OCI-LY3 (cell line): ENCODE data around the gene ANKRD65.

Source experiments
- H2AFZ ChIP-seq: fragments of 200-600, 300-600 bp; shearing (Covaris generic); 2 replicates; pipeline ENCODE4 v1.6.0; 2014; ENCODE audit warnings: antibody characterized with exemption, low read depth, low read length
- H3K27ac ChIP-seq: fragments of 200-600, 300-600 bp; sonication (generic); 2 replicates; pipeline ENCODE4 v1.5.1; 2014; ENCODE audit warnings: mild to moderate bottlenecking, low read length, moderate library complexity, mixed read lengths
- H3K27me3 ChIP-seq: fragments of 200-600, 300-600 bp; sonication (generic); 2 replicates; pipeline ENCODE4 v1.6.1; 2014; ENCODE audit warnings: low read depth, low read length, mixed read lengths
- H3K36me3 ChIP-seq: fragments of 200-600, 300-600 bp; sonication (generic); replicated peaks from 2 replicates; pipeline ENCODE3; 2014; ENCODE audit warnings: low read depth, low read length, mixed read lengths
- H3K4me1 ChIP-seq: fragments of 300-600, 200-600 bp; sonication (generic); 2 replicates; pipeline ENCODE4 v1.6.1; 2014; ENCODE audit warnings: low read length, mixed read lengths
- H3K4me2 ChIP-seq: fragments of 200-600, 300-600 bp; sonication (generic); 2 replicates; pipeline ENCODE4 v1.6.1; 2014; ENCODE audit warnings: low read length, mixed read lengths
- H3K4me3 ChIP-seq: fragments of 300-600, 200-600 bp; sonication (generic); 2 replicates; pipeline ENCODE4 v1.5.1; 2014; ENCODE audit warnings: antibody characterized with exemption, mild to moderate bottlenecking, low read length, moderate library complexity
- H3K79me2 ChIP-seq: fragments of 300-600, 200-600 bp; shearing (Covaris generic); 2 replicates; pipeline ENCODE4 v1.6.1; 2014; ENCODE audit warnings: mild to moderate bottlenecking, low read length, mixed read lengths
- H3K9ac ChIP-seq: fragments of 300-600, 200-600 bp; shearing (Covaris generic); 2 replicates; pipeline ENCODE4 v1.6.0; 2014; ENCODE audit warnings: mild to moderate bottlenecking, low read length, moderate library complexity
- H3K9me3 ChIP-seq: fragments of 200-600, 300-600 bp; shearing (Covaris generic); 2 replicates; pipeline ENCODE4 v1.6.1; 2014; ENCODE audit warnings: low read length, mixed read lengths; ENCODE audit not compliant: insufficient read depth
- H4K20me1 ChIP-seq: fragments of 200-600, 300-600 bp; sonication (generic); 2 replicates; pipeline ENCODE4 v1.6.1; 2016; ENCODE audit warnings: low read length, mixed read lengths; ENCODE audit not compliant: insufficient read depth
- CTCF ChIP-seq: fragments of 200-600, 300-600 bp; sonication (generic); IDR thresholded peaks from 2 replicates; pipeline ENCODE4 v1.5.1; 2014; ENCODE audit warnings: antibody characterized with exemption, low read length, low read depth
- EZH2phosphoT487 ChIP-seq: fragments of 200-600 bp; shearing (Covaris generic); IDR thresholded peaks from 2 replicates; pipeline ENCODE4 v1.6.1; 2018; ENCODE audit warnings: antibody characterized with exemption, mixed run types, low read depth

The ANKRD65 gene

DNA sequence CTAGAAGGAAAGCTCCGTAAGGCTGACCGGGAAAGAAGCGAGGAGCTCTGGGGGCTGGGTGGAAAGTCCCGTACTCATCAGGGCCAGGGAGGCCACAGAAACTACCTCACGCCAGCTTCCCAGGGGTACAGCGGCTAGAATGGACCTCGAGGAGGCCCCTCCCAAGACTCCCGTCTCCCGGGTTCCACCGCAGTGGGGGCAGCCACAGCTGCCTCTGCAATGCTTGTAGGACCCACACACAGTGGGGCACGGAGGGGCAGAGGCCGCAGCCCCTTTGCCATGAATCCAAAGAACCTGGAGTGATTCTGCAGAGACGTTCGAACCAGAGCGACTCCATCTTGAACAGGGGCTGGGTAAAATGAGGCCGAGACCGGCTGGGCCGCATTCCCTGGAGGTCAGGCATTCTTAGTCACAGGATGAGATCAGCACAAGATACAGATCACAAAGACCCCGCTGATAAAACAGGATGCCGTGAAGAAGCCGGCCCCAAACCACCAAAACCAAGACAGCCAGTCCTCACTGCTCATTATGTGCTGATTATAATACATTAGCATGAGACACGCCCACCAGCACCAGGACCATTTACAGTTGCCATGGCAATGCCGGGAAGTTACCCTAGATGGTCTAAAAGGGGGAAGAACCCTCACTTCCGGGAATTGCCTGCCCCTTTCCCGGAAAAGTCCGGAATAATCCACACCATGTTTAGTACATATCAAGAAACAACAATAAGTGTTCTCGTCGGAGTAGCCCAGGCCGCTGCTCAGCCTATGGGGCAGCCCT lies 1.6 kb upstream of the ANKRD65 start:
- H3K4me3 ChIP-seq, result no peak overlapping the region
- peak overlapping the region; percentile 46; the same call in 1 of the 2 replicates for H2AFZ ChIP-seq
- H3K27ac ChIP-seq, result no peak overlapping the region
- H3K9me3 ChIP-seq, result no peaks in the 10 kb centered on the region
- H3K27me3 ChIP-seq, result no peaks in the 10 kb centered on the region
- H3K79me2 ChIP-seq, result no peaks in the 10 kb centered on the region
- H4K20me1 ChIP-seq, result no peaks in the 10 kb centered on the region
- peaks cover 25% of the 10 kb centered on the region for H3K4me1 ChIP-seq
- no peak overlapping the region for H3K9ac ChIP-seq
- no peak overlapping the region for H3K4me2 ChIP-seq
- H3K36me3 ChIP-seq, result no peaks in the 10 kb centered on the region
- TF ChIP-seq CTCF (no peak), EZH2phosphoT487 (no peak)

DNA sequence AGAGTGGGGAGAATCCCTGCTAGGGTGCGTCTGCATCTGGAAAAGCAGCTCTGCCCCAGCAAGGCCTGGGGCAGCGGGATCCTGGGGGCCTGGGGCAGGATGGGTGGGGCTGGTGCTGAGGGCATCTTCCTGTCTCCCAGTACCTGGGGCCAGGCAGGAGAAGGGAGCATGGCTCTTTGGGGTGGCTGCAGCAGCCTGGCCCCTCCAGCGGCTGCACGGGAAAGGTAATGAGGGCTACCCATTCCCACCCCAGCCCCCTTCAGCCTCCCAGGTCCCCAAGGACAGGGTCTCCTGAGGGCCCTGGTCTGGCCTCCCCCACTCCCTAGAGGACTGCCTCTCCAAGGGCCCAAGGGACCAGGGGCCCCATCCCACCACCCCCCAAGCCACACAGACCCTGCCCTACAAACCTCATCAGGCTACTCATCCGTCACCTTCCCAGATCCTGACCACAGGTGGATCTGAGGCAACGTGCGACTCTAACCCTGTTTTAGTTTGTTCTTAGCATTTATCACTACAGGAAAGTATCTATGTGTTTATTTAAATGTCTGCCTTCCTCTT lies 910 bp upstream of the ANKRD65 start:
- Histone ChIP-seq H3K27ac (no peak overlapping the region), H3K4me1 (peaks cover 28% of the 10 kb centered on the region), H3K27me3 (no peaks in the 10 kb centered on the region), H3K36me3 (no peaks in the 10 kb centered on the region), H4K20me1 (no peaks in the 10 kb centered on the region), H3K9ac (no peak overlapping the region), H3K79me2 (no peaks in the 10 kb centered on the region), H2AFZ (peak overlapping the region; percentile 46; the same call in 1 of the 2 replicates), H3K4me3 (no peak overlapping the region), H3K9me3 (no peaks in the 10 kb centered on the region), H3K4me2 (no peak overlapping the region)
- TF ChIP-seq CTCF, result no peak
- TF ChIP-seq EZH2phosphoT487, result no peak

GRCh38 chr1:1420654-1421141 lies 378 bp downstream of the ANKRD65 start:
- Histone ChIP-seq H3K27ac (no peak overlapping the region), H3K9ac (no peak overlapping the region), H3K4me2 (no peak overlapping the region), H3K9me3 (no peaks in the 10 kb centered on the region), H3K36me3 (no peaks in the 10 kb centered on the region), H4K20me1 (no peaks in the 10 kb centered on the region), H2AFZ (peak overlapping the region; percentile 40; the same call in 1 of the 2 replicates), H3K4me1 (peaks cover 28% of the 10 kb centered on the region), H3K27me3 (no peaks in the 10 kb centered on the region), H3K4me3 (no peak overlapping the region), H3K79me2 (no peaks in the 10 kb centered on the region)
- TF ChIP-seq CTCF, result no peak
- TF ChIP-seq EZH2phosphoT487, result no peak

GRCh38 chr1:1419813-1420653 lies 1.0 kb downstream of the ANKRD65 start:
- H2AFZ ChIP-seq, result no peak overlapping the region
- H4K20me1 ChIP-seq, result no peaks in the 10 kb centered on the region
- H3K4me1 ChIP-seq, result peaks cover 28% of the 10 kb centered on the region
- H3K36me3 ChIP-seq, result no peaks in the 10 kb centered on the region
- H3K79me2 ChIP-seq, result no peaks in the 10 kb centered on the region
- no peak overlapping the region for H3K4me3 ChIP-seq
- no peak overlapping the region for H3K4me2 ChIP-seq
- H3K9ac ChIP-seq, result no peak overlapping the region
- no peak overlapping the region for H3K27ac ChIP-seq
- TF ChIP-seq CTCF, result no peak
- TF ChIP-seq EZH2phosphoT487, result no peak
- no peaks in the 10 kb centered on the region for H3K9me3 ChIP-seq
- no peaks in the 10 kb centered on the region for H3K27me3 ChIP-seq
